Tibial artery (tissue), 4 donors: ENCODE results near the gene CCDC97.
A peak's percentile ranks its signal among the peaks of the same experiment; 100 is the strongest.

ENCODE experiments used
- DNase-seq, 2 donors: peaks; one replicate each; pipeline ENCODE4 v3.0.0-alpha.2; 2019
- H3K27ac ChIP-seq, 2 donors: fragments of 200-600 bp; sonication (generic) in 1 of 2; 1 replicate in 1 of 2; 2 replicates in 1 of 2; pipeline ENCODE4 v1.5.1; 2018 to 2019; ENCODE audit warnings: mild to moderate bottlenecking in 1 of 2
- H3K27me3 ChIP-seq, 2 donors: fragments of 200-600 bp; sonication (generic) in 1 of 2; one replicate each; pipeline versions ENCODE4 v1.5.1 to v1.6.0; 2016 to 2019
- H3K36me3 ChIP-seq, 3 donors: fragments of 200-600 bp; sonication (generic) in 2 of 3; one replicate each; pipeline ENCODE4 v1.5.1; 2016 to 2019; ENCODE audit warnings: mild to moderate bottlenecking in 2 of 3
- H3K4me1 ChIP-seq, 4 donors: fragments of 200-600 bp; sonication (generic) in 2 of 4; 1 replicate in 3 of 4; 2 replicates in 1 of 4; pipeline ENCODE4 v1.5.1; 2016 to 2019
- H3K4me3 ChIP-seq, 2 donors: fragments of 200-600 bp; sonication (generic) in 1 of 2; 1 replicate in 1 of 2; 2 replicates in 1 of 2; pipeline ENCODE4 v1.5.1; 2018 to 2019; ENCODE audit warnings: mild to moderate bottlenecking in 2 of 2
- H3K9me3 ChIP-seq, 3 donors: fragments of 200-600 bp; sonication (generic) in 1 of 3; one replicate each; pipeline ENCODE4 v1.5.1; 2016 to 2019
- CTCF ChIP-seq, 2 experiments: fragments of 200-600 bp in 1 of 2; fragments of 450-650 bp in 1 of 2; IDR thresholded peaks; one replicate each; pipeline ENCODE4 v1.5.1; 2017 to 2019; ENCODE audit warnings: antibody characterized with exemption in 2 of 2, mild to moderate bottlenecking in 1 of 2, moderate library complexity in 1 of 2
- intact Hi-C: fragments of 100-400 bp; cut with DNase I; formaldehyde crosslinking; loops from one replicate; pipeline ENCODE4 v1.15.0; 2023; ENCODE audit warnings: low total_unique reads

CCDC97 gene

DNA sequence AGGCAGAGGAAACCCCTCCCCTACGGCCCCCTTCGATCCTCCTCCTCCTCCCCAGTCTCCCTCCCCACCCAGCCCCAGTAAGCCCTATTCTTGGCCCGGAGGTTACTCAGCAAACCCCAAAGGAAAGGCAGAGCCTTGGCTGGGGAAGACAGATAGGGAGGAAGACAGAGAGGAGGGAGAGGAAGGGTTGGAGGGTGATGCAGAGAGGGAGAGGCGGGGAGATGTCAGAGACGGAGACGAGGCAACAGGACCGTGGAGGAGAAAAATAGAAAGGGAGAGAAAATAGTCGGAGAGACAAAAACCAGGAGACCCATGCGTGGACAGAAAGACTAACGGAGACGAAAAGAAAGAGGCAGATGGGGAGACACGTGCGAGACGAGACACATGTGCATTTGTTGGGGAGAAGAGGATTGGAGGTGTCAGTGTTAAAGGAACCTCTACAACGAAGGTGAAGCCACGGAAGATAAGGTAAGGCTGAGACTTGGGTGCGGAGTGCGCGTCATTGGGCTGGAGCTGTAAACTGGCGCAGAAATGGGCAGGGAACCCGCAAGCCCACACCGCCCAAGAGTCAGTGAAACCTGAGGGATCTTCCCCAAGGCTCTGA is 40.9 kb downstream of the CCDC97 start:
- TF ChIP-seq CTCF (IDR thresholded peaks at IDR 0.05), result no peak
- Histone ChIP-seq H3K4me1 (peaks cover 0 to 35% (median 16%) of the 10 kb centered on the region in 4 donors), H3K27me3 (no peaks in the 10 kb centered on the region), H3K9me3 (no peaks in the 10 kb centered on the region), H3K4me3 (peak overlapping the region; percentile 83 to 96), H3K27ac (peak overlapping the region; percentile 89), H3K36me3 (peaks cover 0 to 23% (median 23%) of the 10 kb centered on the region in 3 donors)
- no peak for DNase-seq
- intact Hi-C loops, result loop anchor here (5.0 kb wide), 1 partner anchor 39 kb away; the partner anchor contains the start of gene CCDC97

DNA sequence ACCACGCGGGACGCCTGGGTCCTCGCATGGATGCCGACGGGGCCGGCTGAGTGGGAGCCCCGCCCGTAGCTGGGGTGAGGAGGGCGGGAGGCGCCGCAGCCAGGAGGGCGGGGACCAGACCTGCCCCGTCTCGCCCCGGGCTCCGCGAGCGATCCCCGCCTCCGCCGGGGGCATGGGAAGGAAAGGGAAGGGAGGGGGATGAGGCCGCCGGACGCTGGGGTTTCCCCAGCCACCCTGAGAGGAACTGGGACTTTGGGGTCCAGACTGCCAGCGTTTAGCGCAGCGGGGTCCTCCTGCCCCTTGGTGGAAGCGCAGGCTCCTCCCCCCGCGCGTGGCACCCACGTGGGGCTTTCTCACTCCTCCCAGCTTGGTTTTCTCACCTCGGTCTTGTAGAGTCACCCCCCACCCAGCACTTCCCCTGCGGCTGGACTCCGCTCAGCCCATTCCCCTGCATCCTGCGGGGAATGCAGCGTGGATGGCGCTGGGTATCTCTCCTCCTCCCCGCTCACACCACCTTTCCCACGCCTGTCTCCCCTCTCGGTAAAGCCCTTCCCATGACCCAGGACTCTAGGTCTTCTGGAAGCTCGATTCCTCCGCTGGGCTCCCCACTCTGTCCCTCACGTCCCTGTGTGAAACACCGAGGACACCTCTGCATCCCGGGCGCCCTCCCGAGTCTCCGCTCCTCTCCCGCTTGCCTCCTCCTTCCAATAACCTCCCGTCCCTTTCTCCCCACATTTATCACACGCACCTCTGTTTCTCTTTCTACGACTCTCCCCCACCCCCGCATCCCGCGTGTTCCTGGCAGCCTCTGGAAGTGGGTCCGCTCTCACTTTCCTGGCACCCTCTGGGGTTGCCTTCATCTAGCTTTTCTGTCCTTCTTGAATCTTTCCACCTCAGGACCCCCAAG is 41.6 kb downstream of the CCDC97 start:
- intact Hi-C loops, result loop anchor here (5.0 kb wide), 1 partner anchor 39 kb away; the partner anchor contains the start of gene CCDC97
- Histone ChIP-seq H3K4me1 (peaks cover 0 to 35% (median 16%) of the 10 kb centered on the region in 4 donors), H3K9me3 (no peaks in the 10 kb centered on the region), H3K27ac (peak overlapping the region; percentile 89), H3K4me3 (peak overlapping the region; percentile 83 to 96), H3K27me3 (no peaks in the 10 kb centered on the region), H3K36me3 (peaks cover 0 to 16% (median 15%) of the 10 kb centered on the region in 3 donors)
- peak; percentile 75 to 88 for DNase-seq
- TF ChIP-seq CTCF (IDR thresholded peaks at IDR 0.05), result no peak

DNA sequence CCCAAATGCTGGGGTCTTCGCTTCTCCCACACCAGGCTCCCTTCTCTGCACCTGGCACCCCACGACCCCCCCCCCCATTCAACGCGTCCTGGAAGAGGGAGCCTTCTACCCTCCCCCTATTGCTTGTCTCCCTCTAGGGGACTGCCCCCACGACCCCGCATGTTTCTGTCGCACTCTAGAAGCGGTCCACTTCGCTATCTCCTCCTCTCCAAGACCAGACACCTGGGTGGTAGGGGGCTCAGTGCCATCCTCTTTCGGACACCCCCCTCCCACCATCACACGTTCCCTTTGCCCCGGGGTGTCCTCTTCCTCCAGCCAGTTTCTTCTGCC is 42.3 kb downstream of the CCDC97 start:
- H3K4me1 ChIP-seq, result peaks cover 0 to 35% (median 16%) of the 10 kb centered on the region in 4 donors
- H3K27me3 ChIP-seq, result no peaks in the 10 kb centered on the region
- H3K36me3 ChIP-seq, result peaks cover 0 to 10% (median 10%) of the 10 kb centered on the region in 3 donors
- DNase-seq, result no peak
- H3K4me3 ChIP-seq, result peak overlapping the region; percentile 83 to 96
- H3K27ac ChIP-seq, result peak overlapping the region; percentile 89
- no peaks in the 10 kb centered on the region for H3K9me3 ChIP-seq
- TF ChIP-seq CTCF (IDR thresholded peaks at IDR 0.05), result no peak
- intact Hi-C loops, result loop anchor here (5.0 kb wide), 1 partner anchor 40 kb away; the partner anchor contains the start of gene CCDC97

GRCh38 chr19:41352609-41353465 is 42.9 kb downstream of the CCDC97 start:
- intact Hi-C loops, result loop anchor here (5.0 kb wide), 1 partner anchor 41 kb away; the partner anchor contains the start of gene CCDC97
- Histone ChIP-seq H3K4me3 (peak overlapping the region; percentile 83 to 96), H3K4me1 (peaks cover 0 to 35% (median 16%) of the 10 kb centered on the region in 4 donors), H3K27ac (peak overlapping the region; percentile 89), H3K27me3 (no peaks in the 10 kb centered on the region), H3K9me3 (no peaks in the 10 kb centered on the region), H3K36me3 (peaks cover 0 to 4% (median 4%) of the 10 kb centered on the region in 3 donors)
- peak; percentile 64 to 84 for DNase-seq
- TF ChIP-seq CTCF (IDR thresholded peaks at IDR 0.05), result peak in 1 of 2 experiments; percentile 39
